ENCODE data around the gene GPR157.

GPR157 gene

GRCh38 chr1:9059891-9060744, 68.8 kb downstream of the GPR157 start:
- no peak for DNase-seq

GRCh38 chr1:9058465-9058864, 70.4 kb downstream of the GPR157 start:
- peak; percentile 62 for DNase-seq

GRCh38 chr1:9057851-9058250, 71.1 kb downstream of the GPR157 start:
- DNase-seq = no peak

- no peak for DNase-seq
Measured at GRCh38 chr1:9052272-9053049, 76.4 kb downstream of the GPR157 start.

GRCh38 chr1:9051379-9051778, 77.5 kb downstream of the GPR157 start:
- no peak for DNase-seq

- no peak for DNase-seq
Measured at GRCh38 chr1:9050803-9051202, 78.1 kb downstream of the GPR157 start.

Data from MV-4-11 (cell line).